ENCODE results near the gene IGSF6. TPM values are rescaled to one million over a fixed set of nuclear protein-coding genes. Genes with fewer than 3 reads are reported as not detected.

IGSF6 gene
- total and polyA plus RNA-seq, 9 of the 15 experiments (the other 6 are each of a cell fraction or from before 2014, with no cell fraction given) = 0.07 TPM; not detected in 8

- TF ChIP-seq ZNF431 (CRISPR knock-in tag; IDR thresholded peaks at IDR 0.05) (no peak), EWSR1 (IDR thresholded peaks at IDR 0.05; ENCODE audit: borderline replicate concordance, low read depth, partially characterized antibody) (no peak), MTA1 (IDR thresholded peaks at IDR 0.05; ENCODE audit: borderline replicate concordance) (no peak), HMBOX1 (IDR thresholded peaks at IDR 0.05) (no peak; the same call in 1 of the 2 replicates), TBP (optimal IDR thresholded peaks at IDR 0.05; ENCODE audit: low read depth, low read length) (peak; percentile 80), ZNF695 (CRISPR knock-in tag; IDR thresholded peaks at IDR 0.05) (no peak), ZNF197 (CRISPR knock-in tag; IDR thresholded peaks at IDR 0.05; ENCODE audit: low read depth) (no peak), ZFP30 (CRISPR knock-in tag; IDR thresholded peaks at IDR 0.05; ENCODE audit: borderline replicate concordance) (no peak), NEUROD1 (IDR thresholded peaks at IDR 0.05; ENCODE audit: borderline replicate concordance, low read depth, low read length, partially characterized antibody) (peak; percentile 81), MIER1 (IDR thresholded peaks at IDR 0.05; ENCODE audit: low read depth) (no peak), NRF1 (conservative IDR thresholded peaks at IDR 0.05 in 1 of 2, IDR thresholded peaks at IDR 0.05 in 1 of 2) (peak; percentile 82 to 85), POLR2B (IDR thresholded peaks at IDR 0.05; ENCODE audit: low read depth, partially characterized antibody) (peak; percentile 92), ZSCAN29 (IDR thresholded peaks at IDR 0.05) (no peak), RHOXF2B (CRISPR knock-in tag; conservative IDR thresholded peaks at IDR 0.05) (0 out of 2 replicates have a peak, but pooled peaks have one; percentile 44), NR1H2 (CRISPR knock-in tag; IDR thresholded peaks at IDR 0.05) (0 out of 2 replicates have a peak, but pooled peaks have one; percentile 76), SMAD4 (CRISPR knock-in tag; conservative IDR thresholded peaks at IDR 0.05) (peak; percentile 84), XRCC3 (IDR thresholded peaks at IDR 0.05) (no peak), NFXL1 (CRISPR knock-in tag; IDR thresholded peaks at IDR 0.05) (no peak), SMAD2 (IDR thresholded peaks at IDR 0.05; ENCODE audit: low read depth, low read length) (no peak), U2AF1 (optimal IDR thresholded peaks at IDR 0.05; ENCODE audit: low read depth, low read length) (peak; percentile 22), HDAC2 (IDR thresholded peaks at IDR 0.05) (peak; percentile 42; the same call in 1 of the 2 replicates), KLF10 (CRISPR knock-in tag; IDR thresholded peaks at IDR 0.05) (no peak), CBX8 (IDR thresholded peaks at IDR 0.05; ENCODE audit: borderline replicate concordance, extremely low read depth, low read depth, low read length, poor library complexity, severe bottlenecking) (no peak), PRPF4 (IDR thresholded peaks at IDR 0.05; ENCODE audit: insufficient read depth, low read depth, low read length, poor library complexity, severe bottlenecking) (peak; percentile 28), RBM25 (IDR thresholded peaks at IDR 0.05; ENCODE audit: low read depth, low read length, severe bottlenecking) (peak; percentile 86), ZNF436 (CRISPR knock-in tag; IDR thresholded peaks at IDR 0.05) (no peak), BRF2 (IDR thresholded peaks at IDR 0.05; ENCODE audit: borderline replicate concordance, insufficient read depth, insufficient read length) (no peak), ZNF408 (CRISPR knock-in tag; IDR thresholded peaks at IDR 0.05; ENCODE audit: low read depth) (no peak)
Measured at GRCh38 chr16:21599122-21600030, 53.0 kb downstream of the IGSF6 start, which contains the start of gene METTL9 (continued).
